Activated T-helper 1 cell treated with anti-CD3 and anti-CD28 coated beads, Interleukin-12 subunit alpha, Interleukin-12 subunit beta, Interleukin-2, Interleukin-4 antibody, amounts not matched to agents 30 ng/mL and 10 ng/mL and 1 ng/mL, durations not matched to agents 14 hours and 24 hours and 36 hours (primary cell): ENCODE measurements around the gene SLC19A3. TPM values are rescaled to one million over a fixed set of nuclear protein-coding genes. Genes with fewer than 3 reads are reported as not detected.
"Not testable (repeated sequence)": the region's sequence is repeated elsewhere in the genome, so short reads cannot be mapped to it uniquely, and the experiment has no call there.

ENCODE experiments used
- DNase-seq: peaks from one replicate; pipeline ENCODE4 v3.0.0; 2021; ENCODE audit warnings: low spot score
- H3K27ac Mint-ChIP-seq: one replicate; pipeline ENCODE4 v1.8.0; 2021; ENCODE audit warnings: mild to moderate bottlenecking, mixed read lengths
- H3K27me3 Mint-ChIP-seq: one replicate; pipeline ENCODE4 v1.8.0; 2022; ENCODE audit warnings: mild to moderate bottlenecking, moderate library complexity, mixed read lengths; ENCODE audit not compliant: insufficient read depth
- H3K36me3 Mint-ChIP-seq: one replicate; pipeline ENCODE4 v1.8.0; 2021; ENCODE audit warnings: low read depth, mixed read lengths
- H3K4me1 Mint-ChIP-seq: one replicate; pipeline ENCODE4 v1.8.0; 2021; ENCODE audit warnings: low read depth, mixed read lengths
- H3K4me3 Mint-ChIP-seq: one replicate; pipeline ENCODE4 v1.8.0; 2021; ENCODE audit warnings: mild to moderate bottlenecking, moderate library complexity, mixed read lengths
- H3K9me3 Mint-ChIP-seq: one replicate; pipeline ENCODE4 v1.8.0; 2021; ENCODE audit warnings: mixed read lengths
- intact Hi-C: fragments of 100-400 bp; cut with micrococcal nuclease; formaldehyde crosslinking; loops from one replicate; pipeline ENCODE4 v1.15.1; 2024
- total RNA-seq: library from RNA; stranded (reverse); gene quantifications from 2 replicates; pipeline ENCODE4 v1.2.3, GENCODE V29; 2022

Gene SLC19A3
- total RNA-seq, 1 donor from 2014 or later, result not detected

GRCh38 chr2:227722821-227723220 is 5.0 kb upstream of the SLC19A3 start:
- H3K9me3 Mint-ChIP-seq, H3K4me3 Mint-ChIP-seq, intact Hi-C loops, DNase-seq, H3K36me3 Mint-ChIP-seq, H3K27me3 Mint-ChIP-seq, H3K27ac Mint-ChIP-seq, H3K4me1 Mint-ChIP-seq: not testable (repeated sequence)

DNA sequence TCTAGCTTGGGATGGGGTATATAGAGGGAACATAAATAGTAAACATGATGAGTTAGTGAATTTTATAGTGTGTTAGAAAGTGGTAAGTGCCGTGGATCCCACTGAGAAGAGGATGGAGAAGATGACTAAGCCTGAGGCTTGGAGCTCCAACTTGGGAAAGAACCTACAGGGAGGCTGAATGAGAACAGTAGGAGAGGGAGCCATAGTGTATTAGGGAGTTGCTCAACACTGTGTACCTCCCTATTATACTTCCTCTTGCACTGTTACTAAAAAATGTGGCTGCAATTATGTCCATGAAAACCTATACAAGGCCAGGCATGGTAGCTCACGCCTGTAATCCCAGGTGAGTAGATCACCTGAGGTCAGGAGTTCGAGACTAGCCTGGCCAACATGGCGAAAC is 2.9 kb upstream of the SLC19A3 start:
- H3K4me3 Mint-ChIP-seq, result no peak overlapping the region
- no peaks in the 10 kb centered on the region for H3K4me1 Mint-ChIP-seq
- no peaks in the 10 kb centered on the region for H3K9me3 Mint-ChIP-seq
- DNase-seq, result no peak
- no peak overlapping the region for H3K27ac Mint-ChIP-seq
- peaks cover 5% of the 10 kb centered on the region for H3K27me3 Mint-ChIP-seq
- H3K36me3 Mint-ChIP-seq, result no peaks in the 10 kb centered on the region
- intact Hi-C loops, result no loop called here

DNA sequence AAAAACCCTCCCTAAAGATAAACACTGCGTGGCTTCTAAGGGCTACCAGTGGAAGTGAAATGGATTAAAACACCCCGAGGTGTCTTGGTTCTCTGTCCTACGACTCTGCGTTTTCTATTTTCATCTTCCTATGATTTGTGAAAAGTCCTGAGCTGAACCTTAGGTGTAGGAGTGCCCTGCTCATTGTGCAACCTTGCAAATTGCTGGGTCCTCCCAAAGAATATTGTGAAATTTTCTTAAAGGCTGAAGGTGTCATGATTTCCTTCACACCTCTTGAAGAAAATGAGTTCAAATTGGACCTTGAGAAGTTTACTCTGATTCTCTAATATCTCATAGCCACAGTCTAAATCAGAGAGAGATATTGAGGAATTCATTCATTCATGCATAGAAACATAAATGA is 1.8 kb upstream of the SLC19A3 start:
- H3K4me3 Mint-ChIP-seq, result no peak overlapping the region
- H3K27me3 Mint-ChIP-seq, result peaks cover 5% of the 10 kb centered on the region
- no peak overlapping the region for H3K27ac Mint-ChIP-seq
- no peaks in the 10 kb centered on the region for H3K36me3 Mint-ChIP-seq
- no peak for DNase-seq
- no peaks in the 10 kb centered on the region for H3K9me3 Mint-ChIP-seq
- H3K4me1 Mint-ChIP-seq, result no peaks in the 10 kb centered on the region
- intact Hi-C loops, result no loop called here

GRCh38 chr2:227716501-227716900 is 1.3 kb downstream of the SLC19A3 start:
- Mint-ChIP-seq H3K9me3 (no peaks in the 10 kb centered on the region), H3K27me3 (peaks cover 5% of the 10 kb centered on the region), H3K36me3 (no peaks in the 10 kb centered on the region), H3K4me3 (no peak overlapping the region), H3K27ac (no peak overlapping the region), H3K4me1 (no peaks in the 10 kb centered on the region)
- no peak for DNase-seq
- intact Hi-C loops, result no loop called here

DNA sequence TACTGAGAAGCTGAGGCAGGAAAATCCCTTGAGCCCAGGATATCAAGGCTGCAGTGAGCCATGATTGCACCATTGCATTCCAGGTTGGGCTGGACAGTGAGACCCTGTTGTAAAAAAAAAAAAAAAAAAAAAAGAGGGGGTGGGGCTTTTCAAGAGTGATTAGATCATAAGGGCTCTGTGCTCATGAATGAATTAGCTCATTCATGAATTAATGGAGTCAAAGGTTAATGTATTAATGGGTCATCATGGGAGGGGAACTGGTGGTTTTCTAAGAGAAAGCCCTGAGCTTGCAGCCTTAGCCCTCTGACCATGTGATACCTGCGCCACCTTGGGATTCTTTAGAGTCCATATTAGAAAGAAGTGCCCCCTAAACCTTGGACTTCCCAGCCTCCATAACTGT is 4.5 kb downstream of the SLC19A3 start:
- intact Hi-C loops, result no loop called here
- Mint-ChIP-seq H3K27me3 (no peaks in the 10 kb centered on the region), H3K9me3 (no peaks in the 10 kb centered on the region), H3K36me3 (no peaks in the 10 kb centered on the region), H3K4me1 (no peaks in the 10 kb centered on the region), H3K4me3 (no peak overlapping the region), H3K27ac (no peak overlapping the region)
- DNase-seq, result no peak

DNA sequence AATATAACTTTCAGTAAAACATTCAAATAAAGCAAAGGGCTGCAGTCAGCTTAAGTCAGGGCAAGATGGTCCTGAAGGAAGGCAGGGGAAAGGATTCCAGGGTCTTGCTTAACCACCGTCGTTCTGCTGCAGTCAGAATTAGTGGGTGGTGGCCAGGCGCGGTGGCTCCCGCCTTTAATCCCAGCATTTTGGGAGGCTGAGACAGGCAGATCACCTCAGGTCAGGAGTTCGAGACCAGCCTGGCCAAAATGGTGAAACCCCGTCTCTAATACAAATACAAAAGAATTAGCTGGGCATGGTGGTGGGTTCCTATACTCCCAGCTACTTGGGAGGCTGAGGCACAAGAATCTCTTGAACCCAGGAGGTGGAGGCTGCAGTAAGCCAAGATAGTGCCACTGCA is 6.8 kb downstream of the SLC19A3 start:
- no peaks in the 10 kb centered on the region for H3K27me3 Mint-ChIP-seq
- no peak for DNase-seq
- no peak overlapping the region for H3K4me3 Mint-ChIP-seq
- intact Hi-C loops, result no loop called here
- no peaks in the 10 kb centered on the region for H3K4me1 Mint-ChIP-seq
- H3K36me3 Mint-ChIP-seq, result no peaks in the 10 kb centered on the region
- no peaks in the 10 kb centered on the region for H3K9me3 Mint-ChIP-seq
- no peak overlapping the region for H3K27ac Mint-ChIP-seq

DNA sequence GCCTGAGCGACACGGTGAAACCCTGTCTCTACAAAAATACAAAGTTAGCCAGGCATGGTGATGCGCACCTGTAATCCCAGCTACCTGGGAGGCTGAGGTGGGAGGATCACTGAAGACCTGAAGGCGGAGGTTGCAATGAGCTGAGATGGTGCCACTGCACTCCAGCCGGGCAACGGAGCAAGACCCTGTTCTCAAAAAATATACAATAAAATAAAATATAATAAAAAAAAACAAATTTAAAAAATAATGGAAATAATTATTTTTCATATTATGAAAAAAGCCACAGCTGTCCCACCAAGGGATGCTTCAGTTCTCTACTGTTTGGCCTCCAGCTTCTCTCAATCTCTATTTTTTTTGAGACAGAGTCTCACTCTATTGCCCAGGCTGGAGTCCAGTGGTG is 10.4 kb downstream of the SLC19A3 start:
- Mint-ChIP-seq H3K4me3 (no peak overlapping the region), H3K36me3 (no peaks in the 10 kb centered on the region), H3K4me1 (no peaks in the 10 kb centered on the region), H3K9me3 (no peaks in the 10 kb centered on the region), H3K27ac (no peak overlapping the region), H3K27me3 (no peaks in the 10 kb centered on the region)
- no peak for DNase-seq
- intact Hi-C loops, result no loop called here

- DNase-seq, result no peak
- no peaks in the 10 kb centered on the region for H3K36me3 Mint-ChIP-seq
- no peak overlapping the region for H3K27ac Mint-ChIP-seq
- H3K4me1 Mint-ChIP-seq, result no peaks in the 10 kb centered on the region
- H3K4me3 Mint-ChIP-seq, result no peak overlapping the region
- H3K9me3 Mint-ChIP-seq, result no peaks in the 10 kb centered on the region
- H3K27me3 Mint-ChIP-seq, result no peaks in the 10 kb centered on the region
- intact Hi-C loops, result no loop called here
Observed at GRCh38 chr2:227706859-227707258, 11.0 kb downstream of the SLC19A3 start.

- H3K36me3 Mint-ChIP-seq, result no peaks in the 10 kb centered on the region
- H3K27me3 Mint-ChIP-seq, result peaks cover 2% of the 10 kb centered on the region
- no peak overlapping the region for H3K27ac Mint-ChIP-seq
- H3K4me1 Mint-ChIP-seq, result no peaks in the 10 kb centered on the region
- DNase-seq, result no peak
- no peaks in the 10 kb centered on the region for H3K9me3 Mint-ChIP-seq
- no peak overlapping the region for H3K4me3 Mint-ChIP-seq
- intact Hi-C loops, result no loop called here
Observed at GRCh38 chr2:227703961-227704360, 13.9 kb downstream of the SLC19A3 start.

DNA sequence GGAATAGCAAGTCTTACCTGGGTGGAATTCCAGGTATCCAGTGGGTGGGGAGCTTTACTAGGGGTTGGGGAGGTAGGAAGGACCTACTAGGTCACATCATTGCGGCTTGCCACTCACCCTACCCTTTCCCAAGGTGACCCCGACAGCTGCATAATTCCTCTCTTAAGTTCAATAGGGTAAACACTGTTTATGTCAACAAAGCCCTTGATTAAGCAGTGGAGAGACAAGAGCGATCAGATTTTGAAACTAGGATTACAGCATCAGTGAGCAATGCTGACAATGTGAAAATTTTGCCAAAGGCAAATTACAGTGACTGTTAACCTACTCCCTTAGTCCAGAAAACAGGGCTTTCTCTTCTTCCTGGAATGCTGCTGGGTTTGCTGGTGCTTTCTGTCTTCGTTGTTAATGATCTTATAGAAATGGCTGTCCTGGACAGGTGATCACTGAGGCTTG is 14.5 kb downstream of the SLC19A3 start:
- Mint-ChIP-seq H3K36me3 (no peaks in the 10 kb centered on the region), H3K9me3 (no peaks in the 10 kb centered on the region), H3K4me1 (no peaks in the 10 kb centered on the region), H3K4me3 (no peak overlapping the region), H3K27ac (no peak overlapping the region), H3K27me3 (peaks cover 2% of the 10 kb centered on the region)
- intact Hi-C loops, result no loop called here
- no peak for DNase-seq

- Mint-ChIP-seq H3K27me3 (peaks cover 2% of the 10 kb centered on the region), H3K9me3 (no peaks in the 10 kb centered on the region), H3K36me3 (no peaks in the 10 kb centered on the region), H3K4me1 (no peaks in the 10 kb centered on the region), H3K27ac (no peak overlapping the region), H3K4me3 (no peak overlapping the region)
- DNase-seq, result no peak
- intact Hi-C loops, result no loop called here
Observed at GRCh38 chr2:227701556-227701955, 16.3 kb downstream of the SLC19A3 start.

DNA sequence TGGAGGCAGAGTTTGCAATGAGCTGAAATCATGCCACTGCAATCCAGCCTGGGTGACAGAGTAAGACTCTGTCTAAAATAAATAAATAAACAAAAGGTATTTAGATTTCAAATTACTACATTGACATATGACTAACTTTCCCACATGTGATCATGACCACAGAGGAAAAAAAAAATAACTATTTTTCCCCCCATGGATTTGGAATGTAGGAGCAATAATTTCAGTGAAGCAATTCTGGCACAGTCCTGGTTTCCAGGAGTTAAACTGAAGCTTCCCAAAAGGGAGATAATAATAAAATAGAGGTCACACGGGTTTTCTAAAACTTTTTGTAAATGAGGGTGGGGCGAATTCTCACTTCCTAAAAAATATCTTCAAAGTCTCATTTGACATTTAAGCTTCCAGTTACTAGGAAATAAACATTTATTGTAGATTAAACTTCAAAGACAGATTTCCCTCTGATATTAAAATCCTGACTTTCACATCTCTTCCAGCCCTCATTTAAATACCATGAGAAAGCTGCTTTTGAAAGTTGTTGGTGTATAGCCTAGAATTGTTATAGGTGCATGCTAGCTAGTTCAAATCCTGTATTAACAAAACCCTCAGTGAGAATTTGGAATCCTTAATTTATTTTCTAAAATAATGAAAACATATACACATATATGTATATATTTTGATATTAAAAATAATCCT is 20.7 kb downstream of the SLC19A3 start:
- no peaks in the 10 kb centered on the region for H3K36me3 Mint-ChIP-seq
- H3K4me1 Mint-ChIP-seq, result no peaks in the 10 kb centered on the region
- H3K27ac Mint-ChIP-seq, result no peak overlapping the region
- no peaks in the 10 kb centered on the region for H3K9me3 Mint-ChIP-seq
- peaks cover 12% of the 10 kb centered on the region for H3K27me3 Mint-ChIP-seq
- intact Hi-C loops, result no loop called here
- no peak overlapping the region for H3K4me3 Mint-ChIP-seq
- no peak for DNase-seq

- DNase-seq, result no peak
- H3K9me3 Mint-ChIP-seq, result no peaks in the 10 kb centered on the region
- H3K27me3 Mint-ChIP-seq, result peaks cover 15% of the 10 kb centered on the region
- no peak overlapping the region for H3K27ac Mint-ChIP-seq
- no peak overlapping the region for H3K4me3 Mint-ChIP-seq
- no peaks in the 10 kb centered on the region for H3K36me3 Mint-ChIP-seq
- intact Hi-C loops, result no loop called here
- H3K4me1 Mint-ChIP-seq, result no peaks in the 10 kb centered on the region
Observed at GRCh38 chr2:227687189-227687588, 30.6 kb downstream of the SLC19A3 start.

DNA sequence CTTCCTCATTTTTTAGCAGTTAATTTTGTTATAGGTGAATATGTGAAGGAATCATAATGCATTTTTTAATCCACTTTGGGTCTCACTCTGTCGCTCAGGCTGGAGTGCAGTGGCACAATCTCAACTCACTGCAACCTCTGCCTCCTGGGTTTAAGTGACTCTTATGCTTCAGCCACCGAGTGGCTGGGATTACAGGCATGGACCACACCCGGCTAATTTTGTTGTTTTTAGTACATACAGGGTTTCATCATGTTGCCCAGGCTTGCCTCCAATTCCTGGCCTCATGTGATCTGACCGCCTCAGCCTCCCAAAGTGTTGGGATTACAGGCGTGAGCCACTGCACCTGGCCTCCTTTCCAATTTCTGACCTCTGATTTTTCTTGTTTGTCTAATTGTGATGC is 33.6 kb downstream of the SLC19A3 start:
- Mint-ChIP-seq H3K36me3 (no peaks in the 10 kb centered on the region), H3K4me1 (no peaks in the 10 kb centered on the region), H3K9me3 (no peaks in the 10 kb centered on the region), H3K4me3 (no peak overlapping the region), H3K27ac (no peak overlapping the region), H3K27me3 (peaks cover 2% of the 10 kb centered on the region)
- intact Hi-C loops, result no loop called here
- DNase-seq, result no peak
